HEK293T (cell line): ENCODE data around the gene TTBK1.

Experiments used
- CTCF ChIA-PET: fragments of 350-600 bp; formaldehyde crosslinking; extraction: SDS; loops from one replicate; lab custom pipeline; 2021; ENCODE audit warnings: antibody characterized with exemption, inconsistent platforms; lab: Yijun Ruan, JAX
- POLR2A ChIA-PET: fragments of 350-600 bp; formaldehyde crosslinking; extraction: SDS; loops from one replicate; lab custom pipeline; 2020; ENCODE audit warnings: antibody characterized with exemption, inconsistent platforms; lab: Yijun Ruan, JAX
- DNase-seq: peaks from one replicate; pipeline ENCODE4 v3.0.0; 2012; ENCODE audit warnings: mixed read lengths; ENCODE audit errors: extremely low spot score
- ARNT ChIP-seq: fragments of 450-650 bp; IDR thresholded peaks from 2 replicates; pipeline ENCODE4 v1.6.1; 2017; ENCODE audit warnings: mild to moderate bottlenecking
- BHLHE40 ChIP-seq: fragments of 450-650 bp; IDR thresholded peaks from 2 replicates; pipeline ENCODE4 v1.6.1; 2016; ENCODE audit warnings: mild to moderate bottlenecking, moderate library complexity, borderline replicate concordance
- CTBP1 ChIP-seq: fragments of 450-650 bp; IDR thresholded peaks from 2 replicates; pipeline ENCODE4 v1.6.1; 2016; ENCODE audit warnings: borderline replicate concordance
- ELF4 ChIP-seq: fragments of 450-650 bp; IDR thresholded peaks from 2 replicates; pipeline ENCODE4 v1.6.1; 2017; ENCODE audit warnings: antibody characterized with exemption
- FOXA1 ChIP-seq: fragments of 450-650 bp; IDR thresholded peaks from 2 replicates; pipeline ENCODE4 v1.6.1; 2016; ENCODE audit warnings: mild to moderate bottlenecking
- FOXK2 ChIP-seq: fragments of 450-650 bp; IDR thresholded peaks from 2 replicates; pipeline ENCODE4 v1.6.1; 2016; ENCODE audit warnings: mild to moderate bottlenecking
- FOXM1 ChIP-seq: fragments of 450-650 bp; IDR thresholded peaks from 2 replicates; pipeline ENCODE4 v1.6.1; 2017; ENCODE audit warnings: mild to moderate bottlenecking, borderline replicate concordance
- HDGF ChIP-seq: fragments of 450-650 bp; IDR thresholded peaks from 2 replicates; pipeline ENCODE4 v1.6.1; 2017; ENCODE audit warnings: antibody characterized with exemption, borderline replicate concordance
- L3MBTL2 ChIP-seq: fragments of 450-650 bp; conservative IDR thresholded peaks from 2 replicates; pipeline ENCODE4 v1.6.1; 2016; ENCODE audit warnings: mild to moderate bottlenecking
- LEF1 ChIP-seq: fragments of 450-650 bp; IDR thresholded peaks from 2 replicates; pipeline ENCODE4 v1.6.1; 2017; ENCODE audit warnings: mild to moderate bottlenecking, borderline replicate concordance
- NFRKB ChIP-seq: fragments of 450-650 bp; IDR thresholded peaks from 2 replicates; pipeline ENCODE4 v1.6.1; 2016; ENCODE audit warnings: mild to moderate bottlenecking, moderate library complexity
- SP1 ChIP-seq: fragments of 450-650 bp; IDR thresholded peaks from 2 replicates; pipeline ENCODE4 v1.6.1; 2017
- SUZ12 ChIP-seq: fragments of 450-650 bp; IDR thresholded peaks from 2 replicates; pipeline ENCODE4 v1.6.1; 2016; ENCODE audit warnings: mild to moderate bottlenecking
- TARDBP ChIP-seq: fragments of 450-650 bp; IDR thresholded peaks from 2 replicates; pipeline ENCODE4 v1.6.1; 2016
- ZNF384 ChIP-seq: fragments of 450-650 bp; IDR thresholded peaks from 2 replicates; pipeline ENCODE4 v1.6.1; 2016
- TF ChIP-seq, protein P1 (sequence below): fragments of 450-650 bp; IDR thresholded peaks from 2 replicates; pipeline ENCODE4 v1.6.1; 2016

Gene TTBK1

DNA sequence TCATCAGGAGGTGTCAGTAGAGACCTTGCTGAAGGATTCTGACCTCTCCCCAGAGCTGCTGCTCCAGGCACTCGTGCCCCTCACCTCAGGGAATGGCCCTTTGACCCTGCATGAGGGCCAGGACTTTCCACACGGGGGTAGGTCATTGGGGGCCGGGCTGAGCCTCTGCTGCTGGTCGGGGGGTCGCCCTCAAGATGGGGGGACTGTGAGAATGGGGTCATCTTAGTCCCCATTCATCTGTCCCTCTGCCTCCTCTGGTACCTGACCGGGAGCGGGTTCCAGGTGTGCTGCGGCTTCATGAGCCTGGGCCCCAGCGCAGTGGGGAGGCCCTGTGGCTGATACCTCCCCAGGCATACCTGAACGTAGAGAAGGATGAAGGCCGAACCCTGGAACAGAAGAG, 29.9 kb upstream of the TTBK1 start:
- CTCF ChIA-PET = no interaction called here
- POLR2A ChIA-PET = no interaction called here
- TF ChIP-seq FOXM1 (no peak), FOXK2 (no peak), L3MBTL2 (no peak), ZNF384 (no peak), HDGF (no peak), SUZ12 (no peak), ELF4 (no peak), CTBP1 (no peak), FOXA1 (no peak), ARNT (no peak), BHLHE40 (no peak), SP1 (no peak), TARDBP (no peak), NFRKB (no peak), LEF1 (no peak)
- TF ChIP-seq, protein P1, sequence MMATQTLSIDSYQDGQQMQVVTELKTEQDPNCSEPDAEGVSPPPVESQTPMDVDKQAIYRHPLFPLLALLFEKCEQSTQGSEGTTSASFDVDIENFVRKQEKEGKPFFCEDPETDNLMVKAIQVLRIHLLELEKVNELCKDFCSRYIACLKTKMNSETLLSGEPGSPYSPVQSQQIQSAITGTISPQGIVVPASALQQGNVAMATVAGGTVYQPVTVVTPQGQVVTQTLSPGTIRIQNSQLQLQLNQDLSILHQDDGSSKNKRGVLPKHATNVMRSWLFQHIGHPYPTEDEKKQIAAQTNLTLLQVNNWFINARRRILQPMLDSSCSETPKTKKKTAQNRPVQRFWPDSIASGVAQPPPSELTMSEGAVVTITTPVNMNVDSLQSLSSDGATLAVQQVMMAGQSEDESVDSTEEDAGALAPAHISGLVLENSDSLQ = no peak
- no peak for DNase-seq

DNA sequence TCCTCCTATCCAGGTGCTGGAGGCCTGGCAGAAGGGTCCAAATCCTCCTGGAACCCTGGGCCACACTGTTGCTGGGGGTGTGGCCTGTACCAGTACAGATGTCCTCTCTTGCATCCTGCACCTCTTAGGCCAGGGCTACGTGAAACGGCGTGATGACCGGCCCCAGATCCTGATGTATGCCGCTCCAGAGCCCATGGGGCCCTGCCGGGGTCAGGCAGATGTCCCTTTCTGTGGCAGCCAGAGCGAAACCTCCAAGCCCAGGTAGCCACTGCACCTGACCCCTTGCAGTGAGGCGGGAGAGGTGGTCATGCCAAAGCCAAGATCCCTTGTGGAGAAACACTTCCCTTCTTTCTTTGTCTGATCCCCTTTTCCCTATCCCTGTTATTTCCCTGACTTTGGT, 28.2 kb upstream of the TTBK1 start:
- CTCF ChIA-PET = no interaction called here
- TF ChIP-seq L3MBTL2 = no peak
- no peak for TF ChIP-seq SUZ12
- TF ChIP-seq NFRKB = no peak
- no peak for TF ChIP-seq ARNT
- TF ChIP-seq ELF4 = no peak
- no peak for TF ChIP-seq LEF1
- no peak for TF ChIP-seq SP1
- TF ChIP-seq FOXK2 = no peak
- no peak for TF ChIP-seq BHLHE40
- TF ChIP-seq FOXA1 = no peak
- no peak for TF ChIP-seq CTBP1
- no peak for TF ChIP-seq FOXM1
- TF ChIP-seq HDGF = no peak
- DNase-seq = no peak
- POLR2A ChIA-PET = no interaction called here

DNA sequence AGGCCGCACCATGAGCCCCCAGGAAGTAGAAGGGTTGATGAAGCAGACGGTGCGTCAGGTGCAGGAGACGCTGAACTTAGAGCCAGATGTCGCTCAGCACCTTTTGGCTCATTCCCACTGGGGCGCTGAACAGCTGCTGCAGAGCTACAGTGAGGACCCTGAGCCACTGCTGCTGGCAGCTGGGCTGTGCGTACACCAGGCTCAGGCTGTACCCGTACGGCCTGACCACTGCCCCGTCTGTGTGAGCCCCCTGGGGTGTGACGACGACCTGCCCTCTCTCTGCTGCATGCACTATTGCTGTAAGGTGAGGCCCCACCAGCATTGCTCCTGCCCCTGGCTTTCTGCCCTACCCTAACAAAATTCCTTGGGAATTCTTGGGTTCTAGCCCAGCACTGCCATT, 27.1 kb upstream of the TTBK1 start:
- ChIA-PET POLR2A (interaction anchor here (1.7 kb wide), 1 partner anchor 15 kb away, joined by 4 read pairs; no protein-coding TSS in a partner anchor), CTCF (interaction anchor here (1.0 kb wide), 1 partner anchor 13 kb away, joined by 3 read pairs; the partner anchor contains the start of gene DNPH1)

DNA sequence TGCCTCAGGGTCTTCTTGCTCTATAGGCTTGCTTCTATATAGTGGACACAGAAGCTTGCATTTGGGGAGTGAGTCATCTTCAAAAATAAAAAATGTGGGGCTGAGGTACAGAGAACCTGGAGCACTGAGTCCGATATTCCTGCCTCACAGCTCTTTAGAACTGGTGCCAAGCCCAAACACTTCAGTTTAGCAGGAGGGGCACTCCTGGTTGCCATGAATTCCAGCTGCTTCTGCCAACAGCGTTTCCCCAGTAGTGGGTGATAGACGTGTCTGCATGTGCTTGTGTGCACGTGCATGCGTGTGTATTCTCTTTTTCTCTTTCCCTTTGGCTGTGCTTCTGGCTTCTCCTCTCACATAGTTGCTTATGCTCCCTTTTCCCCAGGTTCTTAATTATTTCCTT, 25.9 kb upstream of the TTBK1 start:
- ChIA-PET CTCF (interaction anchor here (0.8 kb wide), 1 partner anchor 13 kb away, joined by 3 read pairs; no protein-coding TSS in a partner anchor), POLR2A (interaction anchor here (1.7 kb wide), 1 partner anchor 17 kb away, joined by 4 read pairs; no protein-coding TSS in a partner anchor)
- no peak for DNase-seq
- TF ChIP-seq HDGF (no peak), TARDBP (no peak), ELF4 (no peak), NFRKB (no peak), BHLHE40 (no peak), FOXA1 (no peak), CTBP1 (no peak), LEF1 (no peak), SUZ12 (no peak), ZNF384 (no peak), FOXM1 (no peak), L3MBTL2 (no peak), SP1 (no peak), ARNT (no peak), FOXK2 (no peak)
- TF ChIP-seq, protein P1 = no peak

More for the DNA sequence above, 27.1 kb upstream of the TTBK1 start:
- no peak for DNase-seq
- no peak for TF ChIP-seq HDGF
- TF ChIP-seq ZNF384 = no peak
- no peak for TF ChIP-seq FOXK2
- no peak for TF ChIP-seq CTBP1
- TF ChIP-seq TARDBP = no peak
- TF ChIP-seq FOXA1 = no peak
- TF ChIP-seq ARNT = no peak
- TF ChIP-seq NFRKB = no peak
- no peak for TF ChIP-seq SUZ12
- no peak for TF ChIP-seq LEF1
- TF ChIP-seq, protein P1 = no peak
- no peak for TF ChIP-seq BHLHE40
- TF ChIP-seq L3MBTL2 = no peak
- TF ChIP-seq SP1 = no peak
- no peak for TF ChIP-seq FOXM1
- no peak for TF ChIP-seq ELF4

DNA sequence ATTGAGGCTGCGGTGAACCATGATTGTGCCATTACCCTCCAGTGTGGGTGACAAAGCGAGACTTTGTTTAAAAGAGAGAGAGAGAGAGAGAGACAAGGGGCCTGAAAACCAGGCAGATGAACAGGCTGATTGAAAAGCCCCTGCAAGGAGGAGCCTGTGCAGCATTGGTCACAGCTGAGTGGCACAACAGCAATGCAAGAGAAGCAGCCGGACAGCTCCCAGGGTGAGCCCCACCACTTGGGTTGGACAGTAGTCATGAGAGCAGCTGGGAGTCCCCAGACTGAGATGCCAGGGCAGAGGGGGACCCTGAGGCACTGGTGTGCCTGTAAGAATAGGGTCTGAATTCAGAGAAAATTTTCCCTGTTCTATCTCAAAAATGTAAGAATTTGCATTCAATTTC, 24.2 kb upstream of the TTBK1 start:
- CTCF ChIA-PET = interaction anchor here (0.5 kb wide), 1 partner anchor 52 kb away, joined by 4 read pairs; no protein-coding TSS in a partner anchor
- TF ChIP-seq FOXA1 = no peak
- TF ChIP-seq BHLHE40 = no peak
- no peak for TF ChIP-seq SP1
- no peak for TF ChIP-seq TARDBP
- POLR2A ChIA-PET = no interaction called here
- no peak for DNase-seq
